Pericardium fibroblast (primary cell): ENCODE data around the gene SCP2. TPM values are rescaled to one million over a fixed set of nuclear protein-coding genes. Genes with fewer than 3 reads are reported as not detected.

Experiments
- total RNA-seq: library from RNA; depleted of rRNA; stranded (reverse); fragments of >200 nt; gene quantifications from 2 replicates; pipeline ENCODE4 v1.2.3, GENCODE V29; 2015

Gene SCP2
- 98.9 and 121 TPM in 2 replicates for total RNA-seq

GRCh38 chr1:52927212-52928014, at the start of gene SCP2:
Gene SCP2, plus strand, starts transcription at chr1:52927276. Its CDS starts 121 bp downstream, at chr1:52927397.

GRCh38 chr1:53061859-53062707, 135.0 kb downstream of the SCP2 start, which contains the start of gene PODN:
Gene PODN, plus strand, starts transcription at chr1:53062213. Its CDS starts 7,643 bp downstream, at chr1:53069856.

Other genes starting within 250 kb of the SCP2 start
- 10.4 and 15.2 TPM in 2 replicates for gene COA7, start 228.9 kb upstream of the SCP2 start, total RNA-seq
- gene ZYG11B, start 200.8 kb upstream of the SCP2 start, total RNA-seq: 35.0 and 38.0 TPM in 2 replicates
- gene ZYG11A, start 84.5 kb upstream of the SCP2 start, total RNA-seq: 0.23 TPM in 1 of 2 replicates, not detected in the other
- 15.2 and 16.0 TPM in 2 replicates for gene ECHDC2, start 5.5 kb upstream of the SCP2 start, total RNA-seq
- gene PODN, start 134.9 kb downstream of the SCP2 start, total RNA-seq: 92.3 and 105 TPM in 2 replicates
- 0.09 and 0.82 TPM in 2 replicates for gene SLC1A7, start 215.4 kb downstream of the SCP2 start, total RNA-seq